HepG2 (cell line): ENCODE data around the gene CST11. TPM values are rescaled to one million over a fixed set of nuclear protein-coding genes. Genes with fewer than 3 reads are reported as not detected.
A peak's percentile ranks its signal among the peaks of the same experiment; 100 is the strongest.
"Not testable (repeated sequence)": the region's sequence is repeated elsewhere in the genome, so short reads cannot be mapped to it uniquely, and the experiment has no call there.

Experiments used
- ATAC-seq: fragments of 200-7000 bp; cut with Tn5 transposase; 3 replicates; pipeline ENCODE4 v1.9.1; 2020; ENCODE audit warnings: mild to moderate bottlenecking, moderate library complexity
- BruUV-seq: library from RNA; stranded (reverse); fragments of 400-500 nt; replicated peaks from 2 replicates; lab custom pipeline; 2021; lab: Mats Ljungman, UMichigan
- CTCF ChIA-PET: fragments of 300-600 bp; formaldehyde crosslinking; extraction: SDS; loops from one replicate; lab custom pipeline; 2021; ENCODE audit warnings: low total read pairs, inconsistent platforms, low intra/inter-chr PET ratio; lab: Yijun Ruan, JAX
- POLR2A ChIA-PET: fragments of 350-600 bp; sonication (Branson Sonifier 250); formaldehyde crosslinking; loops from one replicate; lab custom pipeline; 2020; ENCODE audit warnings: antibody characterized with exemption, inconsistent platforms; lab: Yijun Ruan, JAX
- DNase-seq: peaks from one replicate; pipeline ENCODE4 v3.0.0-alpha.2; 2015; ENCODE audit warnings: low spot score
- FAIRE-seq: peaks from 3 replicates; lab custom pipeline; 2011; peaks lifted over from hg19 to GRCh38; lab: Jason Lieb, UNC
- H2AFZ ChIP-seq: one replicate; pipeline ENCODE4 v1.6.1; 2011; ENCODE audit warnings: low read length, inconsistent platforms
- H3K27ac ChIP-seq: fragments of 300-600 bp; 3 replicates; pipeline ENCODE4 v1.8.0; 2011; ENCODE audit warnings: mixed run types, mild to moderate bottlenecking, mixed read lengths, low read length, inconsistent platforms; ENCODE audit not compliant: insufficient read depth; ENCODE audit errors: extremely low read length
- H3K27me3 ChIP-seq, 2 experiments: fragments of 200-600 bp in 1 of 2; 2 replicates in 1 of 2; 3 replicates in 1 of 2; pipeline versions ENCODE4 v1.6.0 to v1.8.0; 2011; ENCODE audit warnings: low read length in 2 of 2, mild to moderate bottlenecking in 2 of 2, moderate library complexity in 2 of 2, inconsistent platforms in 1 of 2; ENCODE audit not compliant: insufficient read depth in 2 of 2, control insufficient read depth in 1 of 2
- H3K36me3 ChIP-seq, 2 experiments: fragments of 200-600 bp in 1 of 2; replicated peaks in 1 of 2; 2 replicates in 1 of 2; 3 replicates in 1 of 2; pipeline versions ENCODE4 v1.5.1 to v1.8.0; 2011; ENCODE audit warnings: low read length in 2 of 2, inconsistent platforms in 1 of 2; ENCODE audit not compliant: insufficient read depth in 2 of 2, control insufficient read depth in 1 of 2
- H3K4me1 ChIP-seq: 2 replicates; pipeline ENCODE4 v1.5.1; 2012; ENCODE audit warnings: low read length, inconsistent platforms; ENCODE audit not compliant: insufficient read depth
- H3K4me2 ChIP-seq: 2 replicates; pipeline ENCODE4 v1.6.0; 2011; ENCODE audit warnings: low read depth, low read length, inconsistent platforms
- H3K4me3 ChIP-seq, 3 experiments: fragments of 200-600 bp in 1 of 3; sonication (generic), shearing (Covaris generic) in 1 of 3; replicated peaks in 1 of 3; 2 replicates each; pipeline ENCODE4 v1.5.1; 2011 to 2016; ENCODE audit warnings: low read length in 3 of 3, inconsistent platforms in 2 of 3, low read depth in 2 of 3, mild to moderate bottlenecking in 2 of 3, control low read depth in 1 of 3, mixed read lengths in 1 of 3; ENCODE audit not compliant: insufficient read depth in 1 of 3
- H3K79me2 ChIP-seq: one replicate; pipeline ENCODE4 v1.6.1; 2011; ENCODE audit warnings: low read length, inconsistent platforms; ENCODE audit not compliant: insufficient read depth
- H3K9ac ChIP-seq: 2 replicates; pipeline ENCODE4 v1.6.0; 2011; ENCODE audit warnings: mild to moderate bottlenecking, low read depth, low read length, inconsistent platforms; ENCODE audit not compliant: insufficient read depth
- H3K9me3 ChIP-seq: 2 replicates; pipeline ENCODE4 v1.5.1; 2012; ENCODE audit warnings: mild to moderate bottlenecking, low read length
- H4K20me1 ChIP-seq: 2 replicates; pipeline ENCODE4 v1.6.0; 2011; ENCODE audit warnings: inconsistent platforms, mild to moderate bottlenecking, low read length, moderate library complexity; ENCODE audit not compliant: insufficient read depth
- BORCS8-MEF2B ChIP-seq: sonication (generic); formaldehyde crosslinking; IDR thresholded peaks from 2 replicates; pipeline ENCODE4 v1.8.0; 2022; ENCODE audit warnings: mild to moderate bottlenecking, missing genetic modification reagents
- NRL ChIP-seq: sonication (generic); formaldehyde crosslinking; IDR thresholded peaks from 2 replicates; pipeline ENCODE4 v1.5.0; 2020; ENCODE audit warnings: missing genetic modification reagents, mild to moderate bottlenecking, moderate library complexity, borderline replicate concordance
- ZFP91 ChIP-seq: sonication (generic); formaldehyde crosslinking; IDR thresholded peaks from 2 replicates; pipeline ENCODE4 v1.9.0; 2022; ENCODE audit warnings: missing genetic modification reagents, mild to moderate bottlenecking, borderline replicate concordance
- ZNF382 ChIP-seq: sonication (generic); formaldehyde crosslinking; IDR thresholded peaks from 2 replicates; pipeline ENCODE4 v1.5.0; 2020; ENCODE audit warnings: missing genetic modification reagents, mild to moderate bottlenecking, borderline replicate concordance
- ZNF891 ChIP-seq: sonication (generic); formaldehyde crosslinking; IDR thresholded peaks from 2 replicates; pipeline ENCODE4 v1.5.0; 2020; ENCODE audit warnings: mild to moderate bottlenecking, missing genetic modification reagents
- WGBS: methylation state at CpG from one replicate; pipeline ENCODE4 v1.1.6; 2017; ENCODE audit warnings: low lambda C conversion rate; 5-methylcytosine and 5-hydroxymethylcytosine counted together
- in situ Hi-C: cut with HindIII; loops from 2 replicates; pipeline ENCODE4 v1.10.0; 2017; ENCODE audit warnings: low pct_unique_long_range_greater_than_20kb; ENCODE audit not compliant: extremely low pct_ligation_motif_present
- intact Hi-C: fragments of 100-400 bp; cut with micrococcal nuclease; formaldehyde crosslinking; loops from one replicate; pipeline ENCODE4 v1.10.0; 2022; ENCODE audit not compliant: unreplicated experiment
- polyA plus RNA-seq, 8 experiments: library from polyadenylated mRNA; depleted of rRNA in 3 of 8; stranded (reverse) in 7 of 8; unstranded in 1 of 8; fragments of >200 nt; fragmentation: Illumina TruSeq in 4 of 8; extraction: Trizol in 4 of 8; gene quantifications; 2 replicates each; pipeline versions ENCODE4 v1.2.1 to v1.2.3, GENCODE V29; 2011 to 2016; ENCODE audit warnings: low read depth in 4 of 8, missing spikeins in 1 of 8, mixed read lengths in 1 of 8; ENCODE audit not compliant: insufficient read depth in 1 of 8
- total RNA-seq, 5 experiments: library from RNA; depleted of rRNA; stranded (reverse); fragments of >200 nt; fragmentation: Illumina TruSeq; extraction: Trizol; gene quantifications; 2 replicates each; pipeline ENCODE4 v1.2.3, GENCODE V29; 2016; ENCODE audit warnings: low read depth in 1 of 5

CST11 gene
- total and polyA plus RNA-seq, 2 of the 13 experiments (the other 11 are each of a cell fraction or from before 2014, with no cell fraction given) = not detected

- ATAC-seq = peak; percentile 86
- CTCF ChIA-PET = no interaction called here
- WGBS = 51% methylated on average over 5 of the region's 5 CpGs
Measured at GRCh38 chr20:23475395-23475794, 22.7 kb upstream of the CST11 start.

GRCh38 chr20:23473293-23473692, 20.6 kb upstream of the CST11 start:
- H3K4me1 ChIP-seq, in situ Hi-C loops, H3K36me3 ChIP-seq, BruUV-seq, POLR2A ChIA-PET, H3K4me3 ChIP-seq, H2AFZ ChIP-seq, H3K4me2 ChIP-seq, H3K27me3 ChIP-seq, intact Hi-C loops, FAIRE-seq, H4K20me1 ChIP-seq, H3K79me2 ChIP-seq, DNase-seq, H3K27ac ChIP-seq, ATAC-seq, CTCF ChIA-PET, H3K9ac ChIP-seq, H3K9me3 ChIP-seq: not testable (repeated sequence)
- WGBS = 6% methylated on average over 2 of the region's 2 CpGs

More at GRCh38 chr20:23475395-23475794, 22.7 kb upstream of the CST11 start:
- intact Hi-C loops (no loop called here), in situ Hi-C loops (no loop called here)
- DNase-seq (no peak), FAIRE-seq (no peak)
- H3K9ac ChIP-seq = no peak overlapping the region
- H4K20me1 ChIP-seq = no peaks in the 10 kb centered on the region
- no TSS peak for BruUV-seq
- TF ChIP-seq ZNF891 (0 out of 2 replicates have a peak, but pooled peaks have one; percentile 50), NRL (peak; percentile 43; the same call in 1 of the 2 replicates), BORCS8-MEF2B (CRISPR knock-in tag) (peak; percentile 31; the same call in 1 of the 2 replicates), ZNF382 (CRISPR knock-in tag) (no peak), ZFP91 (CRISPR knock-in tag) (peak; percentile 28; the same call in 1 of the 2 replicates)
- no peaks in the 10 kb centered on the region for H3K9me3 ChIP-seq
- no peak overlapping the region for H3K4me2 ChIP-seq
- no peak overlapping the region for H3K27ac ChIP-seq
- H3K4me1 ChIP-seq = peaks cover 5% of the 10 kb centered on the region; the same call in 1 of the 2 replicates
- H3K27me3 ChIP-seq = no peaks in the 10 kb centered on the region
- no peak overlapping the region for H2AFZ ChIP-seq
- H3K79me2 ChIP-seq = no peaks in the 10 kb centered on the region
- no peak overlapping the region for H3K4me3 ChIP-seq
- no peaks in the 10 kb centered on the region for H3K36me3 ChIP-seq
- POLR2A ChIA-PET = no interaction called here

DNA sequence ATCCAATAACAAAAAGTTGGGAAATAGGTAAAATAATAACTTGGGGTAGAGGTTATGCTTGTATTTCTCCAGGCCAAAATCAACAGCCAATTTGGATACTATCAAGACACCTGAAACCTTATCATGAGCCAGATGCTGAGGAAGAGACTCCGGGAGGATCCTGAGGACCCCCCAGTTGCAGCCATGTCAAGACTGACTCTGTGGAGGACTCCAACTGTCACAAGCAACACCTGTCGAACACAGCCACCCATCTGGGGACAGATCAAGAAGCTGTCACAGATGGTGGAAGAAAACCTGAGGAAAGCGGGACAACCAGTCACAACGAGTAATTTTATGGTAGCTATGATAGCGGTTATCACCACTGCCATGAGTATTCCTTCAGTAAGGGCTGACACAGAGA, 19.6 kb upstream of the CST11 start:
- in situ Hi-C loops, FAIRE-seq, CTCF ChIA-PET, DNase-seq, intact Hi-C loops, H3K27me3 ChIP-seq, H3K4me1 ChIP-seq, ATAC-seq, H3K4me2 ChIP-seq, H3K9me3 ChIP-seq, POLR2A ChIA-PET, BruUV-seq, H3K9ac ChIP-seq, H3K4me3 ChIP-seq, H3K27ac ChIP-seq, H4K20me1 ChIP-seq, H3K79me2 ChIP-seq, H2AFZ ChIP-seq, H3K36me3 ChIP-seq: not testable (repeated sequence)
- WGBS = 46% methylated on average over 5 of the region's 5 CpGs
